ENCODE measurements around the gene DESI1. TPM values are rescaled to one million over a fixed set of nuclear protein-coding genes. Genes with fewer than 3 reads are reported as not detected.
A peak's percentile ranks its signal among the peaks of the same experiment; 100 is the strongest.

Gene DESI1
- total RNA-seq, 1 donor from 2014 or later, result 22.7 TPM

GRCh38 chr22:41565403-41566054 lies 55.3 kb downstream of the DESI1 start:
- Mint-ChIP-seq H3K4me1 (peaks cover 50% of the 10 kb centered on the region), H3K9me3 (peaks cover 2% of the 10 kb centered on the region), H3K4me3 (peak overlapping the region; percentile 36), H3K36me3 (no peaks in the 10 kb centered on the region), H3K27ac (peak overlapping the region; percentile 85), H3K27me3 (ENCODE audit: insufficient read depth, low read depth) (peaks cover 17% of the 10 kb centered on the region)
- no peak overlapping the region for H3K4me3 ChIP-seq
- DNase-seq (ENCODE audit: low spot score), result no peak
- peaks cover 6% of the 10 kb centered on the region for H3K4me1 ChIP-seq
- H3K4me2 ChIP-seq, result no peak overlapping the region
- H3K27me3 ChIP-seq, result no peaks in the 10 kb centered on the region
- no peak overlapping the region for H2AFZ ChIP-seq (replicated peaks)
- H4K20me1 ChIP-seq (ENCODE audit: low read depth), result no peaks in the 10 kb centered on the region
- no peak for TF ChIP-seq CTCF (IDR thresholded peaks at IDR 0.05)
- TF ChIP-seq EZH2phosphoT487 (IDR thresholded peaks at IDR 0.05), result no peak
- TF ChIP-seq EZH2 (IDR thresholded peaks at IDR 0.05), result no peak
- no peaks in the 10 kb centered on the region for H3K79me2 ChIP-seq (ENCODE audit: low read depth)
- no peaks in the 10 kb centered on the region for H3K36me3 ChIP-seq
- no peak overlapping the region for H3K9ac ChIP-seq
- no peaks in the 10 kb centered on the region for H3K9me3 ChIP-seq (ENCODE audit: low read depth)
- H3K27ac ChIP-seq, result no peak overlapping the region
- no peaks in the 10 kb centered on the region for H3F3A ChIP-seq (ENCODE audit: low read depth)

- Histone ChIP-seq H3K27me3 (no peaks in the 10 kb centered on the region), H3K4me2 (no peak overlapping the region), H2AFZ (replicated peaks) (no peak overlapping the region), H3F3A (ENCODE audit: low read depth) (no peaks in the 10 kb centered on the region), H3K9ac (no peak overlapping the region), H3K4me1 (peaks cover 12% of the 10 kb centered on the region), H3K79me2 (ENCODE audit: low read depth) (no peaks in the 10 kb centered on the region), H3K4me3 (no peak overlapping the region), H3K27ac (no peak overlapping the region), H3K9me3 (ENCODE audit: low read depth) (no peaks in the 10 kb centered on the region), H3K36me3 (no peaks in the 10 kb centered on the region), H4K20me1 (ENCODE audit: low read depth) (no peaks in the 10 kb centered on the region)
- Mint-ChIP-seq H3K4me3 (no peak overlapping the region), H3K27me3 (ENCODE audit: insufficient read depth, low read depth) (peaks cover 16% of the 10 kb centered on the region), H3K36me3 (no peaks in the 10 kb centered on the region), H3K9me3 (peaks cover 2% of the 10 kb centered on the region), H3K4me1 (peaks cover 59% of the 10 kb centered on the region), H3K27ac (no peak overlapping the region)
- TF ChIP-seq EZH2 (IDR thresholded peaks at IDR 0.05), result no peak
- TF ChIP-seq CTCF (IDR thresholded peaks at IDR 0.05), result no peak
- TF ChIP-seq EZH2phosphoT487 (IDR thresholded peaks at IDR 0.05), result no peak
- no peak for DNase-seq (ENCODE audit: low spot score)
Measured at GRCh38 chr22:41564563-41564962, 56.3 kb downstream of the DESI1 start.

- Mint-ChIP-seq H3K27ac (no peak overlapping the region), H3K36me3 (no peaks in the 10 kb centered on the region), H3K9me3 (peaks cover 2% of the 10 kb centered on the region), H3K4me1 (peaks cover 50% of the 10 kb centered on the region), H3K27me3 (ENCODE audit: insufficient read depth, low read depth) (peaks cover 15% of the 10 kb centered on the region), H3K4me3 (no peak overlapping the region)
- Histone ChIP-seq H3K79me2 (ENCODE audit: low read depth) (no peaks in the 10 kb centered on the region), H3K4me3 (no peak overlapping the region), H3K4me1 (peaks cover 12% of the 10 kb centered on the region), H3K9ac (no peak overlapping the region), H3K9me3 (ENCODE audit: low read depth) (no peaks in the 10 kb centered on the region), H3F3A (ENCODE audit: low read depth) (no peaks in the 10 kb centered on the region), H4K20me1 (ENCODE audit: low read depth) (no peaks in the 10 kb centered on the region), H3K27me3 (no peaks in the 10 kb centered on the region), H3K27ac (no peak overlapping the region), H3K4me2 (no peak overlapping the region), H2AFZ (replicated peaks) (no peak overlapping the region), H3K36me3 (no peaks in the 10 kb centered on the region)
- no peak for DNase-seq (ENCODE audit: low spot score)
- TF ChIP-seq EZH2phosphoT487 (IDR thresholded peaks at IDR 0.05) (no peak), CTCF (IDR thresholded peaks at IDR 0.05) (no peak), EZH2 (IDR thresholded peaks at IDR 0.05) (no peak)
Measured at GRCh38 chr22:41563051-41563711, 57.7 kb downstream of the DESI1 start.
